ENCODE results near the gene CFAP299. TPM values are rescaled to one million over a fixed set of nuclear protein-coding genes. Genes with fewer than 3 reads are reported as not detected.
"Not testable (repeated sequence)": the region's sequence is repeated elsewhere in the genome, so short reads cannot be mapped to it uniquely, and the experiment has no call there.

Gene CFAP299
- total RNA-seq, 1 donor from 2014 or later, result not detected

- Mint-ChIP-seq H3K9me3 (ENCODE audit: unreplicated experiment) (no peaks in the 10 kb centered on the region), H3K4me3 (ENCODE audit: unreplicated experiment) (no peak overlapping the region), H3K27me3 (ENCODE audit: unreplicated experiment) (no peaks in the 10 kb centered on the region), H3K36me3 (ENCODE audit: low read depth, unreplicated experiment) (no peaks in the 10 kb centered on the region), H3K27ac (ENCODE audit: unreplicated experiment) (no peak overlapping the region), H3K4me1 (ENCODE audit: unreplicated experiment) (peaks cover 4% of the 10 kb centered on the region)
- DNase-seq (ENCODE audit: low spot score), result no peak
- TF ChIP-seq CTCF (IDR thresholded peaks at IDR 0.05; ENCODE audit: unreplicated experiment), result no peak
Observed at GRCh38 chr4:80790152-80790551, 454.6 kb downstream of the CFAP299 start.

GRCh38 chr4:80793660-80794059 is 458.1 kb downstream of the CFAP299 start:
- not testable (repeated sequence) for H3K36me3 Mint-ChIP-seq (ENCODE audit: low read depth, unreplicated experiment); DNase-seq (ENCODE audit: low spot score); H3K9me3 Mint-ChIP-seq (ENCODE audit: unreplicated experiment); H3K4me3 Mint-ChIP-seq (ENCODE audit: unreplicated experiment); H3K27me3 Mint-ChIP-seq (ENCODE audit: unreplicated experiment); H3K4me1 Mint-ChIP-seq (ENCODE audit: unreplicated experiment); H3K27ac Mint-ChIP-seq (ENCODE audit: unreplicated experiment)

DNA sequence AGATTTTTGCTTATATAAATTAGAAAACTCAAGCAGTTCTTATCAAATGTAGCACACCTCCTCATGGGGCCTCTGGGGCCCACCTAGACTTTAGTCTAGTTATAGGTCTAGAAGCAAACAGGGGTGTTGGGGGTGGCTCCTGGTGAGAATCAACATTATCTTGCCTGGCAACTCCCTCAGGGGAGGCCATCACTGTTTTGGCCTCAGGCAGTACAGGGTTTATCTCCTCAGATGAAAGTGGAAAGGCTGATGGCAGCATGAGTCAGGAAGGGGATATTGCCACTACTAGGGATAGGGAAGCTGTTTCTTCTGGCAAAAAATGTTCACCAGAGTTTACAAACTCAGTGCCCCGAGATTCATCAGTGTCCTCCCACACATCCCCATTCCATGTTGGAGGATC is 462.6 kb downstream of the CFAP299 start:
- H3K27me3 Mint-ChIP-seq (ENCODE audit: unreplicated experiment), result no peaks in the 10 kb centered on the region
- H3K27ac Mint-ChIP-seq (ENCODE audit: unreplicated experiment), result no peak overlapping the region
- no peaks in the 10 kb centered on the region for H3K4me1 Mint-ChIP-seq (ENCODE audit: unreplicated experiment)
- H3K36me3 Mint-ChIP-seq (ENCODE audit: low read depth, unreplicated experiment), result no peaks in the 10 kb centered on the region
- no peak for DNase-seq (ENCODE audit: low spot score)
- no peak overlapping the region for H3K4me3 Mint-ChIP-seq (ENCODE audit: unreplicated experiment)
- H3K9me3 Mint-ChIP-seq (ENCODE audit: unreplicated experiment), result peaks cover 5% of the 10 kb centered on the region
- no peak for TF ChIP-seq CTCF (IDR thresholded peaks at IDR 0.05; ENCODE audit: unreplicated experiment)

- H3K9me3 Mint-ChIP-seq (ENCODE audit: unreplicated experiment); H3K27me3 Mint-ChIP-seq (ENCODE audit: unreplicated experiment); H3K4me1 Mint-ChIP-seq (ENCODE audit: unreplicated experiment); H3K27ac Mint-ChIP-seq (ENCODE audit: unreplicated experiment); H3K36me3 Mint-ChIP-seq (ENCODE audit: low read depth, unreplicated experiment); DNase-seq (ENCODE audit: low spot score); H3K4me3 Mint-ChIP-seq (ENCODE audit: unreplicated experiment): not testable (repeated sequence)
Observed at GRCh38 chr4:80800719-80801118, 465.2 kb downstream of the CFAP299 start.

- Mint-ChIP-seq H3K9me3 (ENCODE audit: unreplicated experiment) (no peaks in the 10 kb centered on the region), H3K27me3 (ENCODE audit: unreplicated experiment) (no peaks in the 10 kb centered on the region), H3K4me1 (ENCODE audit: unreplicated experiment) (no peaks in the 10 kb centered on the region), H3K36me3 (ENCODE audit: low read depth, unreplicated experiment) (no peaks in the 10 kb centered on the region), H3K27ac (ENCODE audit: unreplicated experiment) (no peak overlapping the region), H3K4me3 (ENCODE audit: unreplicated experiment) (no peak overlapping the region)
- no peak for TF ChIP-seq CTCF (IDR thresholded peaks at IDR 0.05; ENCODE audit: unreplicated experiment)
- DNase-seq (ENCODE audit: low spot score), result no peak
Observed at GRCh38 chr4:80803337-80803736, 467.8 kb downstream of the CFAP299 start.

GRCh38 chr4:80806472-80806871 is 470.9 kb downstream of the CFAP299 start:
- Mint-ChIP-seq H3K4me1 (ENCODE audit: unreplicated experiment) (no peaks in the 10 kb centered on the region), H3K9me3 (ENCODE audit: unreplicated experiment) (no peaks in the 10 kb centered on the region), H3K27ac (ENCODE audit: unreplicated experiment) (no peak overlapping the region), H3K27me3 (ENCODE audit: unreplicated experiment) (no peaks in the 10 kb centered on the region), H3K4me3 (ENCODE audit: unreplicated experiment) (no peak overlapping the region), H3K36me3 (ENCODE audit: low read depth, unreplicated experiment) (no peaks in the 10 kb centered on the region)
- no peak for DNase-seq (ENCODE audit: low spot score)
- TF ChIP-seq CTCF (IDR thresholded peaks at IDR 0.05; ENCODE audit: unreplicated experiment), result no peak

All from endothelial cell (in vitro differentiated cells).